ENCODE data around the gene ALCAM.

- TF ChIP-seq CTCF (conservative IDR thresholded peaks at IDR 0.05; ENCODE audit: low read length) (no peak), EZH2phosphoT487 (IDR thresholded peaks at IDR 0.05; ENCODE audit: borderline replicate concordance, low read depth, low read length) (no peak)
Observed at GRCh38 chr3:105480768-105481167, 114.1 kb downstream of the ALCAM start.

All from OCI-LY7 (cell line).